Caco-2 (cell line): ENCODE data around the gene FAM81A. TPM values are rescaled to one million over a fixed set of nuclear protein-coding genes. Genes with fewer than 3 reads are reported as not detected.

Experiments
- BruUV-seq: library from RNA; stranded (reverse); fragments of 400-500 nt; replicated peaks from 2 replicates; lab custom pipeline; 2021; lab: Mats Ljungman, UMichigan
- CTCF ChIA-PET: fragments of 300-600 bp; sonication (Branson Sonifier 250); formaldehyde crosslinking; loops from one replicate; lab custom pipeline; 2022; ENCODE audit warnings: antibody characterized with exemption; lab: Charles Lee
- POLR2A ChIA-PET: fragments of 300-600 bp; sonication (Branson Sonifier 250); formaldehyde crosslinking; loops from one replicate; lab custom pipeline; 2022; ENCODE audit warnings: antibody characterized with exemption; lab: Charles Lee
- DNase-seq, 2 experiments: peaks; one replicate each; pipeline versions ENCODE4 v3.0.0 to v3.0.0-alpha.2; 2020 to 2022
- H3K27me3 ChIP-seq: replicated peaks from 2 replicates; pipeline ENCODE4 v1.6.0; 2011; ENCODE audit warnings: low read length; ENCODE audit not compliant: control insufficient read depth, insufficient read depth
- H3K36me3 ChIP-seq: 2 replicates; pipeline ENCODE4 v1.5.1; 2011; ENCODE audit warnings: low read length; ENCODE audit not compliant: control insufficient read depth, insufficient read depth
- H3K4me1 ChIP-seq: fragments of 250-450 bp; sonication (Bioruptor Pico); 2 replicates; pipeline ENCODE4 v1.5.1; 2020; ENCODE audit warnings: mild to moderate bottlenecking
- H3K4me3 ChIP-seq: 2 replicates; pipeline ENCODE4 v1.5.1; 2011; ENCODE audit warnings: low read depth, mild to moderate bottlenecking, control low read depth, low read length
- H3K9me3 ChIP-seq: fragments of 250-450 bp; sonication (Bioruptor Pico); 2 replicates; pipeline ENCODE4 v1.5.1; 2020; ENCODE audit warnings: mild to moderate bottlenecking, moderate library complexity
- H3K27ac Mint-ChIP-seq: one replicate; pipeline ENCODE4 v1.8.0; 2022; ENCODE audit warnings: mixed read lengths; ENCODE audit not compliant: unreplicated experiment
- H3K27me3 Mint-ChIP-seq: one replicate; pipeline ENCODE4 v1.8.0; 2022; ENCODE audit warnings: mixed read lengths; ENCODE audit not compliant: insufficient read depth, unreplicated experiment
- H3K36me3 Mint-ChIP-seq: one replicate; pipeline ENCODE4 v1.8.0; 2022; ENCODE audit warnings: mild to moderate bottlenecking, mixed read lengths; ENCODE audit not compliant: insufficient read depth, unreplicated experiment
- H3K4me1 Mint-ChIP-seq: one replicate; pipeline ENCODE4 v1.8.0; 2022; ENCODE audit warnings: low read depth, mixed read lengths; ENCODE audit not compliant: unreplicated experiment
- H3K4me3 Mint-ChIP-seq: one replicate; pipeline ENCODE4 v1.8.0; 2022; ENCODE audit warnings: mild to moderate bottlenecking, moderate library complexity, mixed read lengths; ENCODE audit not compliant: unreplicated experiment
- H3K9me3 Mint-ChIP-seq: one replicate; pipeline ENCODE4 v1.8.0; 2022; ENCODE audit warnings: mixed read lengths; ENCODE audit not compliant: unreplicated experiment
- intact Hi-C: fragments of 100-400 bp; cut with micrococcal nuclease; formaldehyde crosslinking; loops from one replicate; pipeline ENCODE4 v1.10.0; 2022; ENCODE audit not compliant: unreplicated experiment
- total RNA-seq: library from RNA; stranded (reverse); gene quantifications from 2 replicates; pipeline ENCODE4 v1.2.3, GENCODE V29; 2022
- TF ChIP-seq, protein P1 (sequence below), 2 experiments: fragments of 200-600 bp in 1 of 2; IDR thresholded peaks; 1 replicate in 1 of 2; 2 replicates in 1 of 2; pipeline versions ENCODE4 v1.5.1 to v1.8.0; 2011 to 2022; ENCODE audit warnings: antibody characterized with exemption in 1 of 2, control low read depth in 1 of 2, inconsistent platforms in 1 of 2, low read depth in 1 of 2, low read length in 1 of 2, mild to moderate bottlenecking in 1 of 2, moderate library complexity in 1 of 2; ENCODE audit not compliant: insufficient read depth in 1 of 2, severe bottlenecking in 1 of 2, unreplicated experiment in 1 of 2

The FAM81A gene
- total RNA-seq, 1 experiment from 2014 or later = 6.8 TPM

DNA sequence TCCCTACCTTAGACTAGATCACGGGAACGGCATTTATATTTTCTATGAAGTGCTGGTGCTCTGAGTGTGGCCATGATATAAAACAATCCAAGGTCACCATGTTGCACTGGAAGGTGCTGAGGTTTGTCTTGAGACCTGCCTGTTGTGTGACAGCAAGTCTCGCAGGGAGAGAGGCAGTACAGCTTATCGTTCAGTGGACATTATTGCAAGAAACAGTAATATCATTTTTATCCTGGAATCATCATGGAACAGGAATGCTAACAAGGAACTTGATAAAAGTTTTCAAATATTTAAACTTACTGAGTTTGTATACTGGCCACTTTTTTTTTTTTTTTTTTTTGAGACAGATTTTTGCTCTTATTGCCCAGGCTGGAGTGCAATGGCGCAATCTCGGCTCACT is 133.6 kb downstream of the FAM81A start:
- no peaks in the 10 kb centered on the region for H3K27me3 Mint-ChIP-seq
- no peaks in the 10 kb centered on the region for H3K36me3 ChIP-seq
- no TSS peak for BruUV-seq
- H3K4me3 Mint-ChIP-seq = no peak overlapping the region
- no peak overlapping the region for H3K27ac Mint-ChIP-seq
- no peak overlapping the region for H3K4me3 ChIP-seq
- TF ChIP-seq, protein P1, sequence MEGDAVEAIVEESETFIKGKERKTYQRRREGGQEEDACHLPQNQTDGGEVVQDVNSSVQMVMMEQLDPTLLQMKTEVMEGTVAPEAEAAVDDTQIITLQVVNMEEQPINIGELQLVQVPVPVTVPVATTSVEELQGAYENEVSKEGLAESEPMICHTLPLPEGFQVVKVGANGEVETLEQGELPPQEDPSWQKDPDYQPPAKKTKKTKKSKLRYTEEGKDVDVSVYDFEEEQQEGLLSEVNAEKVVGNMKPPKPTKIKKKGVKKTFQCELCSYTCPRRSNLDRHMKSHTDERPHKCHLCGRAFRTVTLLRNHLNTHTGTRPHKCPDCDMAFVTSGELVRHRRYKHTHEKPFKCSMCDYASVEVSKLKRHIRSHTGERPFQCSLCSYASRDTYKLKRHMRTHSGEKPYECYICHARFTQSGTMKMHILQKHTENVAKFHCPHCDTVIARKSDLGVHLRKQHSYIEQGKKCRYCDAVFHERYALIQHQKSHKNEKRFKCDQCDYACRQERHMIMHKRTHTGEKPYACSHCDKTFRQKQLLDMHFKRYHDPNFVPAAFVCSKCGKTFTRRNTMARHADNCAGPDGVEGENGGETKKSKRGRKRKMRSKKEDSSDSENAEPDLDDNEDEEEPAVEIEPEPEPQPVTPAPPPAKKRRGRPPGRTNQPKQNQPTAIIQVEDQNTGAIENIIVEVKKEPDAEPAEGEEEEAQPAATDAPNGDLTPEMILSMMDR (IDR thresholded peaks at IDR 0.05; ENCODE audit: insufficient read depth in 1 of 2, low read depth in 1 of 2, low read length in 1 of 2, severe bottlenecking in 1 of 2, unreplicated experiment in 1 of 2) = no peak
- intact Hi-C loops = no loop called here
- CTCF ChIA-PET = interaction anchor here (0.7 kb wide), 1 partner anchor 78 kb away, joined by 4 read pairs; no protein-coding TSS in a partner anchor
- POLR2A ChIA-PET = no interaction called here
- DNase-seq = no peak
- H3K4me1 ChIP-seq = peaks cover 5% of the 10 kb centered on the region
- no peaks in the 10 kb centered on the region for H3K9me3 ChIP-seq
- H3K4me1 Mint-ChIP-seq = peaks cover 14% of the 10 kb centered on the region
- no peaks in the 10 kb centered on the region for H3K27me3 ChIP-seq
- no peaks in the 10 kb centered on the region for H3K9me3 Mint-ChIP-seq
- H3K36me3 Mint-ChIP-seq = no peaks in the 10 kb centered on the region

Other genes starting within 250 kb of the FAM81A start
- gene LDHAL6B, start 231.3 kb upstream of the FAM81A start, total RNA-seq = not detected in 2 replicates
- gene MYO1E, start 65.3 kb upstream of the FAM81A start, total RNA-seq = 182 and 187 TPM in 2 replicates
- 1.9 and 2.5 TPM in 2 replicates for gene GCNT3, start 173.6 kb downstream of the FAM81A start, total RNA-seq
- 147 and 153 TPM in 2 replicates for gene GTF2A2, start 219.3 kb downstream of the FAM81A start, total RNA-seq